HG03108 (cell line): Measurements from ENCODE around the gene GGTLC1.

Source experiments
- ATAC-seq: cut with Tn5 transposase; IDR thresholded peaks from one replicate; pipeline ENCODE4 v1.9.1; 2021; ENCODE audit warnings: moderate library complexity; ENCODE audit not compliant: unreplicated experiment

GGTLC1 gene

GRCh38 chr20:23966927-23967615 is 21.5 kb downstream of the GGTLC1 start:
- no peak for ATAC-seq

- ATAC-seq, result no peak
Observed at GRCh38 chr20:23966298-23966697, 22.3 kb downstream of the GGTLC1 start.

GRCh38 chr20:23963941-23964340 is 24.6 kb downstream of the GGTLC1 start:
- no peak for ATAC-seq

- ATAC-seq, result no peak
Observed at GRCh38 chr20:23962272-23962671, 26.3 kb downstream of the GGTLC1 start.

GRCh38 chr20:23959054-23959453 is 29.5 kb downstream of the GGTLC1 start:
- no peak for ATAC-seq

GRCh38 chr20:23955896-23956295 is 32.7 kb downstream of the GGTLC1 start:
- ATAC-seq, result no peak

GRCh38 chr20:23954008-23954745 is 34.4 kb downstream of the GGTLC1 start:
- ATAC-seq, result no peak

- ATAC-seq, result no peak
Observed at GRCh38 chr20:23946206-23946605, 42.4 kb downstream of the GGTLC1 start.

GRCh38 chr20:23943304-23943703 is 45.3 kb downstream of the GGTLC1 start:
- ATAC-seq, result no peak

GRCh38 chr20:23939641-23940040 is 48.9 kb downstream of the GGTLC1 start:
- ATAC-seq, result no peak

- ATAC-seq, result no peak
Observed at GRCh38 chr20:23939063-23939462, 49.5 kb downstream of the GGTLC1 start.

GRCh38 chr20:23938118-23938438 is 50.5 kb downstream of the GGTLC1 start:
- no peak for ATAC-seq

GRCh38 chr20:23937303-23938117 is 51.1 kb downstream of the GGTLC1 start:
- ATAC-seq, result no peak
